HEK293 (cell line): ENCODE data around the gene FAM124B.

Experiments
- KLF10 ChIP-seq: fragments of 450-650 bp; IDR thresholded peaks from 2 replicates; pipeline ENCODE4 v1.5.1; 2018; ENCODE audit warnings: missing biosample characterization, mild to moderate bottlenecking, missing genetic modification characterization
- KLF8 ChIP-seq: fragments of 450-650 bp; formaldehyde crosslinking; IDR thresholded peaks from 2 replicates; pipeline ENCODE4 v1.5.1; 2016; ENCODE audit warnings: missing biosample characterization, missing genetic modification characterization
- KLF9 ChIP-seq: fragments of 450-650 bp; formaldehyde crosslinking; IDR thresholded peaks from 2 replicates; pipeline ENCODE4 v1.5.1; 2016; ENCODE audit warnings: missing biosample characterization, missing genetic modification characterization, low read depth
- SETDB1 ChIP-seq: IDR thresholded peaks from one replicate; pipeline ENCODE4 v1.6.1; 2017; ENCODE audit warnings: mild to moderate bottlenecking, low read length, moderate library complexity, mixed read lengths; ENCODE audit not compliant: insufficient read length
- SP3 ChIP-seq: fragments of 450-650 bp; formaldehyde crosslinking; IDR thresholded peaks from 2 replicates; pipeline ENCODE4 v1.5.1; 2016; ENCODE audit warnings: missing biosample characterization, missing genetic modification characterization
- TCF7L2 ChIP-seq: IDR thresholded peaks from 2 replicates; pipeline ENCODE4 v1.6.1; 2011; ENCODE audit warnings: low read depth, mild to moderate bottlenecking, inconsistent platforms, low read length, moderate library complexity, borderline replicate concordance
- YY2 ChIP-seq: fragments of 450-650 bp; formaldehyde crosslinking; IDR thresholded peaks from 2 replicates; pipeline ENCODE4 v1.5.1; 2016; ENCODE audit warnings: missing biosample characterization, missing genetic modification characterization
- ZBTB1 ChIP-seq: fragments of 450-650 bp; formaldehyde crosslinking; IDR thresholded peaks from 2 replicates; pipeline ENCODE4 v1.5.1; 2016; ENCODE audit warnings: missing biosample characterization, missing genetic modification characterization
- ZFP37 ChIP-seq: fragments of 450-650 bp; formaldehyde crosslinking; IDR thresholded peaks from 2 replicates; pipeline ENCODE4 v1.5.1; 2016; ENCODE audit warnings: missing biosample characterization, missing genetic modification characterization
- ZNF112 ChIP-seq: fragments of 450-650 bp; formaldehyde crosslinking; IDR thresholded peaks from 2 replicates; pipeline ENCODE4 v1.5.0; 2017; ENCODE audit warnings: missing biosample characterization, missing genetic modification characterization
- ZNF221 ChIP-seq: fragments of 450-650 bp; formaldehyde crosslinking; IDR thresholded peaks from 2 replicates; pipeline ENCODE4 v1.5.1; 2017; ENCODE audit warnings: missing biosample characterization, missing genetic modification characterization, borderline replicate concordance
- ZNF335 ChIP-seq: fragments of 450-650 bp; formaldehyde crosslinking; conservative IDR thresholded peaks from 2 replicates; pipeline ENCODE4 v1.5.1; 2016; ENCODE audit warnings: missing biosample characterization, missing genetic modification characterization
- ZNF341 ChIP-seq: fragments of 450-650 bp; formaldehyde crosslinking; IDR thresholded peaks from 2 replicates; pipeline ENCODE4; 2016; ENCODE audit warnings: low read depth, missing biosample characterization, missing genetic modification characterization
- ZNF48 ChIP-seq: fragments of 450-650 bp; formaldehyde crosslinking; IDR thresholded peaks from 2 replicates; pipeline ENCODE4 v1.5.1; 2016; ENCODE audit warnings: missing biosample characterization, missing genetic modification characterization
- ZNF571 ChIP-seq: fragments of 450-650 bp; formaldehyde crosslinking; IDR thresholded peaks from 2 replicates; pipeline ENCODE4 v1.5.0; 2017; ENCODE audit warnings: missing biosample characterization, missing genetic modification characterization
- ZNF585B ChIP-seq: fragments of 450-650 bp; formaldehyde crosslinking; IDR thresholded peaks from 2 replicates; pipeline ENCODE4 v1.5.1; 2016; ENCODE audit warnings: missing biosample characterization, missing genetic modification characterization
- ZNF701 ChIP-seq: fragments of 450-650 bp; formaldehyde crosslinking; IDR thresholded peaks from 2 replicates; pipeline ENCODE4 v1.5.1; 2016; ENCODE audit warnings: missing biosample characterization, missing genetic modification characterization
- ZNF747 ChIP-seq: fragments of 450-650 bp; formaldehyde crosslinking; IDR thresholded peaks from 2 replicates; pipeline ENCODE4 v1.5.1; 2016; ENCODE audit warnings: missing biosample characterization, missing genetic modification characterization
- ZNF76 ChIP-seq: fragments of 450-650 bp; formaldehyde crosslinking; IDR thresholded peaks from 2 replicates; pipeline ENCODE4; 2016; ENCODE audit warnings: low read depth, missing biosample characterization, missing genetic modification characterization, borderline replicate concordance
- ZNF785 ChIP-seq: fragments of 450-650 bp; formaldehyde crosslinking; IDR thresholded peaks from 2 replicates; pipeline ENCODE4 v1.5.1; 2016; ENCODE audit warnings: missing biosample characterization, missing genetic modification characterization
- TF ChIP-seq, protein P1 (sequence below): fragments of 450-650 bp; formaldehyde crosslinking; IDR thresholded peaks from 2 replicates; pipeline ENCODE4 v1.5.1; 2016; ENCODE audit warnings: missing biosample characterization, missing genetic modification characterization
- TF ChIP-seq, protein P2 (sequence below): fragments of 450-650 bp; formaldehyde crosslinking; IDR thresholded peaks from 2 replicates; pipeline ENCODE4 v1.5.1; 2016; ENCODE audit warnings: missing biosample characterization, missing genetic modification characterization
- TF ChIP-seq, protein P3 (sequence below): fragments of 450-650 bp; formaldehyde crosslinking; IDR thresholded peaks from 2 replicates; pipeline ENCODE4 v1.5.1; 2016; ENCODE audit warnings: missing biosample characterization, missing genetic modification characterization
- TF ChIP-seq, protein P4 (sequence below): fragments of 450-650 bp; formaldehyde crosslinking; IDR thresholded peaks from 2 replicates; pipeline ENCODE4 v1.5.1; 2016; ENCODE audit warnings: missing biosample characterization, missing genetic modification characterization
- TF ChIP-seq, protein P5 (sequence below): fragments of 450-650 bp; formaldehyde crosslinking; IDR thresholded peaks from 2 replicates; pipeline ENCODE4 v1.5.0; 2017; ENCODE audit warnings: missing biosample characterization, missing genetic modification characterization, borderline replicate concordance
- TF ChIP-seq, protein P6 (sequence below): fragments of 450-650 bp; formaldehyde crosslinking; IDR thresholded peaks from 2 replicates; pipeline ENCODE4 v1.5.1; 2016; ENCODE audit warnings: missing biosample characterization, missing genetic modification characterization, borderline replicate concordance

The FAM124B gene

DNA sequence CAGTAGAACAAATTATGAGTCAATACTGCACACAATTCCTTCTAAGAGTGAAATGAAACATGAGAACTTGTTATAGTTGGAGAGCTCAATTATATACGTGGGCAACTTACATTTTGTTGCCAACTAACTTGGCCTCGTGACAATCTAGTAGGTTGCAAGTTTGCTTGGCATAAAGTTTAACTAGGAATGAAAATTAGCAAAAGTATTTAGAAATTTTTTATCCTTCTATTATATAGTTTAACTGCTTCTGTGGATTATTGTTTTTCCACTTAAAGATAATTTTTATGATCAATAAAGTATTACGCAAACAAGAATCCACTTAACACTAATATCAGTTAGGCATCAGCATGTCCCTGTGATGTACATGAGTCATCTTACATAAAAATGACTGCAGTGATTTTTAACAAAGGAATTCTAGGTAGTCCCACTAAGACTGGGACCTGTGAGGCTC lies 41.1 kb downstream of the FAM124B start (continued):
- TF ChIP-seq ZNF76 (tag by site-specific recombination) (no peak), SP3 (tag by site-specific recombination) (0 out of 2 replicates have a peak, but pooled peaks have one; percentile 14), ZNF747 (tag by site-specific recombination) (no peak), KLF10 (tag by site-specific recombination) (peak; percentile 57; the same call in 1 of the 2 replicates), ZNF785 (tag by site-specific recombination) (no peak), KLF8 (peak; percentile 44), ZNF585B (tag by site-specific recombination) (no peak), ZNF335 (tag by site-specific recombination) (no peak), ZFP37 (tag by site-specific recombination) (no peak), ZNF221 (no peak), TCF7L2 (no peak), ZNF48 (no peak), ZNF341 (tag by site-specific recombination) (no peak), ZNF701 (tag by site-specific recombination) (no peak), ZBTB1 (no peak), ZNF571 (no peak), SETDB1 (no peak), YY2 (tag by site-specific recombination) (no peak), KLF9 (no peak), ZNF112 (tag by site-specific recombination) (no peak)
- TF ChIP-seq, protein P1, sequence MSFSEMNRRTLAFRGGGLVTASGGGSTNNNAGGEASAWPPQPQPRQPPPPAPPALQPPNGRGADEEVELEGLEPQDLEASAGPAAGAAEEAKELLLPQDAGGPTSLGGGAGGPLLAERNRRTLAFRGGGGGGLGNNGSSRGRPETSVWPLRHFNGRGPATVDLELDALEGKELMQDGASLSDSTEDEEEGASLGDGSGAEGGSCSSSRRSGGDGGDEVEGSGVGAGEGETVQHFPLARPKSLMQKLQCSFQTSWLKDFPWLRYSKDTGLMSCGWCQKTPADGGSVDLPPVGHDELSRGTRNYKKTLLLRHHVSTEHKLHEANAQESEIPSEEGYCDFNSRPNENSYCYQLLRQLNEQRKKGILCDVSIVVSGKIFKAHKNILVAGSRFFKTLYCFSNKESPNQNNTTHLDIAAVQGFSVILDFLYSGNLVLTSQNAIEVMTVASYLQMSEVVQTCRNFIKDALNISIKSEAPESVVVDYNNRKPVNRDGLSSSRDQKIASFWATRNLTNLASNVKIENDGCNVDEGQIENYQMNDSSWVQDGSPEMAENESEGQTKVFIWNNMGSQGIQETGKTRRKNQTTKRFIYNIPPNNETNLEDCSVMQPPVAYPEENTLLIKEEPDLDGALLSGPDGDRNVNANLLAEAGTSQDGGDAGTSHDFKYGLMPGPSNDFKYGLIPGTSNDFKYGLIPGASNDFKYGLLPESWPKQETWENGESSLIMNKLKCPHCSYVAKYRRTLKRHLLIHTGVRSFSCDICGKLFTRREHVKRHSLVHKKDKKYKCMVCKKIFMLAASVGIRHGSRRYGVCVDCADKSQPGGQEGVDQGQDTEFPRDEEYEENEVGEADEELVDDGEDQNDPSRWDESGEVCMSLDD: no peak
- TF ChIP-seq, protein P2, sequence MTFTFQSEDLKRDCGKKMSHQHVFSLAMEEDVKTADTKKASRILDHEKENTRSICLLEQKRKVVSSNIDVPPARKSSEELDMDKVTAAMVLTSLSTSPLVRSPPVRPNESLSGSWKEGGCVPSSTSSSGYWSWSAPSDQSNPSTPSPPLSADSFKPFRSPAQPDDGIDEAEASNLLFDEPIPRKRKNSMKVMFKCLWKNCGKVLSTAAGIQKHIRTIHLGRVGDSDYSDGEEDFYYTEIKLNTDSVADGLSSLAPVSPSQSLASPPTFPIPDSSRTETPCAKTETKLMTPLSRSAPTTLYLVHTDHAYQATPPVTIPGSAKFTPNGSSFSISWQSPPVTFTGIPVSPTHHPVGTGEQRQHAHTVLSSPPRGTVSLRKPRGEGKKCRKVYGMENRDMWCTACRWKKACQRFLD (tag by site-specific recombination): no peak
- TF ChIP-seq, protein P3, sequence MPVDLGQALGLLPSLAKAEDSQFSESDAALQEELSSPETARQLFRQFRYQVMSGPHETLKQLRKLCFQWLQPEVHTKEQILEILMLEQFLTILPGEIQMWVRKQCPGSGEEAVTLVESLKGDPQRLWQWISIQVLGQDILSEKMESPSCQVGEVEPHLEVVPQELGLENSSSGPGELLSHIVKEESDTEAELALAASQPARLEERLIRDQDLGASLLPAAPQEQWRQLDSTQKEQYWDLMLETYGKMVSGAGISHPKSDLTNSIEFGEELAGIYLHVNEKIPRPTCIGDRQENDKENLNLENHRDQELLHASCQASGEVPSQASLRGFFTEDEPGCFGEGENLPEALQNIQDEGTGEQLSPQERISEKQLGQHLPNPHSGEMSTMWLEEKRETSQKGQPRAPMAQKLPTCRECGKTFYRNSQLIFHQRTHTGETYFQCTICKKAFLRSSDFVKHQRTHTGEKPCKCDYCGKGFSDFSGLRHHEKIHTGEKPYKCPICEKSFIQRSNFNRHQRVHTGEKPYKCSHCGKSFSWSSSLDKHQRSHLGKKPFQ (tag by site-specific recombination): no peak
- TF ChIP-seq, protein P4, sequence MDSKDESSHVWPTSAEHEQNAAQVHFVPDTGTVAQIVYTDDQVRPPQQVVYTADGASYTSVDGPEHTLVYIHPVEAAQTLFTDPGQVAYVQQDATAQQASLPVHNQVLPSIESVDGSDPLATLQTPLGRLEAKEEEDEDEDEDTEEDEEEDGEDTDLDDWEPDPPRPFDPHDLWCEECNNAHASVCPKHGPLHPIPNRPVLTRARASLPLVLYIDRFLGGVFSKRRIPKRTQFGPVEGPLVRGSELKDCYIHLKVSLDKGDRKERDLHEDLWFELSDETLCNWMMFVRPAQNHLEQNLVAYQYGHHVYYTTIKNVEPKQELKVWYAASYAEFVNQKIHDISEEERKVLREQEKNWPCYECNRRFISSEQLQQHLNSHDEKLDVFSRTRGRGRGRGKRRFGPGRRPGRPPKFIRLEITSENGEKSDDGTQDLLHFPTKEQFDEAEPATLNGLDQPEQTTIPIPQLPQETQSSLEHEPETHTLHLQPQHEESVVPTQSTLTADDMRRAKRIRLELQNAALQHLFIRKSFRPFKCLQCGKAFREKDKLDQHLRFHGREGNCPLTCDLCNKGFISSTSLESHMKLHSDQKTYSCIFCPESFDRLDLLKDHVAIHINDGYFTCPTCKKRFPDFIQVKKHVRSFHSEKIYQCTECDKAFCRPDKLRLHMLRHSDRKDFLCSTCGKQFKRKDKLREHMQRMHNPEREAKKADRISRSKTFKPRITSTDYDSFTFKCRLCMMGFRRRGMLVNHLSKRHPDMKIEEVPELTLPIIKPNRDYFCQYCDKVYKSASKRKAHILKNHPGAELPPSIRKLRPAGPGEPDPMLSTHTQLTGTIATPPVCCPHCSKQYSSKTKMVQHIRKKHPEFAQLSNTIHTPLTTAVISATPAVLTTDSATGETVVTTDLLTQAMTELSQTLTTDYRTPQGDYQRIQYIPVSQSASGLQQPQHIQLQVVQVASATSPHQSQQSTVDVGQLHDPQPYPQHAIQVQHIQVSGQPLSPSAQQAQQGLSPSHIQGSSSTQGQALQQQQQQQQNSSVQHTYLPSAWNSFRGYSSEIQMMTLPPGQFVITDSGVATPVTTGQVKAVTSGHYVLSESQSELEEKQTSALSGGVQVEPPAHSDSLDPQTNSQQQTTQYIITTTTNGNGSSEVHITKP (tag by site-specific recombination): 0 out of 2 replicates have a peak, but pooled peaks have one; percentile 15
- TF ChIP-seq, protein P5, sequence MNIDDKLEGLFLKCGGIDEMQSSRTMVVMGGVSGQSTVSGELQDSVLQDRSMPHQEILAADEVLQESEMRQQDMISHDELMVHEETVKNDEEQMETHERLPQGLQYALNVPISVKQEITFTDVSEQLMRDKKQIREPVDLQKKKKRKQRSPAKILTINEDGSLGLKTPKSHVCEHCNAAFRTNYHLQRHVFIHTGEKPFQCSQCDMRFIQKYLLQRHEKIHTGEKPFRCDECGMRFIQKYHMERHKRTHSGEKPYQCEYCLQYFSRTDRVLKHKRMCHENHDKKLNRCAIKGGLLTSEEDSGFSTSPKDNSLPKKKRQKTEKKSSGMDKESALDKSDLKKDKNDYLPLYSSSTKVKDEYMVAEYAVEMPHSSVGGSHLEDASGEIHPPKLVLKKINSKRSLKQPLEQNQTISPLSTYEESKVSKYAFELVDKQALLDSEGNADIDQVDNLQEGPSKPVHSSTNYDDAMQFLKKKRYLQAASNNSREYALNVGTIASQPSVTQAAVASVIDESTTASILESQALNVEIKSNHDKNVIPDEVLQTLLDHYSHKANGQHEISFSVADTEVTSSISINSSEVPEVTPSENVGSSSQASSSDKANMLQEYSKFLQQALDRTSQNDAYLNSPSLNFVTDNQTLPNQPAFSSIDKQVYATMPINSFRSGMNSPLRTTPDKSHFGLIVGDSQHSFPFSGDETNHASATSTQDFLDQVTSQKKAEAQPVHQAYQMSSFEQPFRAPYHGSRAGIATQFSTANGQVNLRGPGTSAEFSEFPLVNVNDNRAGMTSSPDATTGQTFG (tag by site-specific recombination): no peak
- TF ChIP-seq, protein P6, sequence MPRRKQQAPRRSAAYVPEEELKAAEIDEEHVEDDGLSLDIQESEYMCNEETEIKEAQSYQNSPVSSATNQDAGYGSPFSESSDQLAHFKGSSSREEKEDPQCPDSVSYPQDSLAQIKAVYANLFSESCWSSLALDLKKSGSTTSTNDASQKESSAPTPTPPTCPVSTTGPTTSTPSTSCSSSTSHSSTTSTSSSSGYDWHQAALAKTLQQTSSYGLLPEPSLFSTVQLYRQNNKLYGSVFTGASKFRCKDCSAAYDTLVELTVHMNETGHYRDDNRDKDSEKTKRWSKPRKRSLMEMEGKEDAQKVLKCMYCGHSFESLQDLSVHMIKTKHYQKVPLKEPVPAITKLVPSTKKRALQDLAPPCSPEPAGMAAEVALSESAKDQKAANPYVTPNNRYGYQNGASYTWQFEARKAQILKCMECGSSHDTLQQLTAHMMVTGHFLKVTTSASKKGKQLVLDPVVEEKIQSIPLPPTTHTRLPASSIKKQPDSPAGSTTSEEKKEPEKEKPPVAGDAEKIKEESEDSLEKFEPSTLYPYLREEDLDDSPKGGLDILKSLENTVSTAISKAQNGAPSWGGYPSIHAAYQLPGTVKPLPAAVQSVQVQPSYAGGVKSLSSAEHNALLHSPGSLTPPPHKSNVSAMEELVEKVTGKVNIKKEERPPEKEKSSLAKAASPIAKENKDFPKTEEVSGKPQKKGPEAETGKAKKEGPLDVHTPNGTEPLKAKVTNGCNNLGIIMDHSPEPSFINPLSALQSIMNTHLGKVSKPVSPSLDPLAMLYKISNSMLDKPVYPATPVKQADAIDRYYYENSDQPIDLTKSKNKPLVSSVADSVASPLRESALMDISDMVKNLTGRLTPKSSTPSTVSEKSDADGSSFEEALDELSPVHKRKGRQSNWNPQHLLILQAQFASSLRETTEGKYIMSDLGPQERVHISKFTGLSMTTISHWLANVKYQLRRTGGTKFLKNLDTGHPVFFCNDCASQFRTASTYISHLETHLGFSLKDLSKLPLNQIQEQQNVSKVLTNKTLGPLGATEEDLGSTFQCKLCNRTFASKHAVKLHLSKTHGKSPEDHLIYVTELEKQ (tag by site-specific recombination): no peak
